ENCODE data around the gene C11orf86.
"Not testable (repeated sequence)": the region's sequence is repeated elsewhere in the genome, so short reads cannot be mapped to it uniquely, and the experiment has no call there.

The C11orf86 gene

GRCh38 chr11:66978229-66978628 is 3.1 kb downstream of the C11orf86 start:
- H3K27ac ChIP-seq (ENCODE audit: low read depth, low read length) = no peak overlapping the region

GRCh38 chr11:66978717-66979116 is 3.6 kb downstream of the C11orf86 start:
- Histone ChIP-seq H3K4me1 (ENCODE audit: control insufficient read depth, insufficient read depth, low read length, unreplicated experiment) (peaks cover 27% of the 10 kb centered on the region), H3K79me2 (ENCODE audit: control insufficient read depth, insufficient read depth, low read length, unreplicated experiment) (no peaks in the 10 kb centered on the region), H3K4me3 (ENCODE audit: low read depth, low read length) (no peak overlapping the region), H2AFZ (ENCODE audit: low read length, unreplicated experiment) (no peak overlapping the region), H3K36me3 (ENCODE audit: insufficient read depth, low read length) (peaks cover 3% of the 10 kb centered on the region; the same call in 1 of the 2 replicates), H3K27me3 (ENCODE audit: insufficient read depth, low read length) (no peaks in the 10 kb centered on the region), H3K27ac (ENCODE audit: low read depth, low read length) (no peak overlapping the region)

More at GRCh38 chr11:66978229-66978628, 3.1 kb downstream of the C11orf86 start:
- Histone ChIP-seq H3K4me3 (ENCODE audit: low read depth, low read length) (no peak overlapping the region), H2AFZ (ENCODE audit: low read length, unreplicated experiment) (no peak overlapping the region), H3K36me3 (ENCODE audit: insufficient read depth, low read length) (peaks cover 3% of the 10 kb centered on the region; the same call in 1 of the 2 replicates), H3K79me2 (ENCODE audit: control insufficient read depth, insufficient read depth, low read length, unreplicated experiment) (no peaks in the 10 kb centered on the region), H3K27me3 (ENCODE audit: insufficient read depth, low read length) (no peaks in the 10 kb centered on the region), H3K4me1 (ENCODE audit: control insufficient read depth, insufficient read depth, low read length, unreplicated experiment) (peaks cover 22% of the 10 kb centered on the region)

GRCh38 chr11:66979336-66979980 is 4.4 kb downstream of the C11orf86 start:
- peaks cover 3% of the 10 kb centered on the region; the same call in 1 of the 2 replicates for H3K36me3 ChIP-seq (ENCODE audit: insufficient read depth, low read length)
- no peaks in the 10 kb centered on the region for H3K27me3 ChIP-seq (ENCODE audit: insufficient read depth, low read length)
- peaks cover 32% of the 10 kb centered on the region for H3K4me1 ChIP-seq (ENCODE audit: control insufficient read depth, insufficient read depth, low read length, unreplicated experiment)
- no peak overlapping the region for H3K27ac ChIP-seq (ENCODE audit: low read depth, low read length)
- H3K79me2 ChIP-seq (ENCODE audit: control insufficient read depth, insufficient read depth, low read length, unreplicated experiment) = no peaks in the 10 kb centered on the region
- H2AFZ ChIP-seq (ENCODE audit: low read length, unreplicated experiment) = no peak overlapping the region
- no peak overlapping the region for H3K4me3 ChIP-seq (ENCODE audit: low read depth, low read length)

GRCh38 chr11:66981976-66982578 is 7.0 kb downstream of the C11orf86 start:
- Histone ChIP-seq H3K79me2 (ENCODE audit: control insufficient read depth, insufficient read depth, low read length, unreplicated experiment) (no peaks in the 10 kb centered on the region), H2AFZ (ENCODE audit: low read length, unreplicated experiment) (no peak overlapping the region), H3K4me3 (ENCODE audit: low read depth, low read length) (no peak overlapping the region), H3K27me3 (ENCODE audit: insufficient read depth, low read length) (no peaks in the 10 kb centered on the region), H3K4me1 (ENCODE audit: control insufficient read depth, insufficient read depth, low read length, unreplicated experiment) (peaks cover 27% of the 10 kb centered on the region), H3K36me3 (ENCODE audit: insufficient read depth, low read length) (peaks cover 3% of the 10 kb centered on the region; the same call in 1 of the 2 replicates), H3K27ac (ENCODE audit: low read depth, low read length) (no peak overlapping the region)

- peaks cover 27% of the 10 kb centered on the region for H3K4me1 ChIP-seq (ENCODE audit: control insufficient read depth, insufficient read depth, low read length, unreplicated experiment)
- no peaks in the 10 kb centered on the region for H3K27me3 ChIP-seq (ENCODE audit: insufficient read depth, low read length)
- no peaks in the 10 kb centered on the region for H3K79me2 ChIP-seq (ENCODE audit: control insufficient read depth, insufficient read depth, low read length, unreplicated experiment)
- H3K4me3 ChIP-seq (ENCODE audit: low read depth, low read length) = no peak overlapping the region
- H2AFZ ChIP-seq (ENCODE audit: low read length, unreplicated experiment) = no peak overlapping the region
- no peak overlapping the region for H3K27ac ChIP-seq (ENCODE audit: low read depth, low read length)
- peaks cover 3% of the 10 kb centered on the region; the same call in 1 of the 2 replicates for H3K36me3 ChIP-seq (ENCODE audit: insufficient read depth, low read length)
These were observed 8.3 kb downstream of the C11orf86 start for GRCh38 chr11:66983275-66983924.

GRCh38 chr11:66985508-66986177 is 10.5 kb downstream of the C11orf86 start:
- no peaks in the 10 kb centered on the region for H3K79me2 ChIP-seq (ENCODE audit: control insufficient read depth, insufficient read depth, low read length, unreplicated experiment)
- H3K27ac ChIP-seq (ENCODE audit: low read depth, low read length) = no peak overlapping the region
- H3K4me3 ChIP-seq (ENCODE audit: low read depth, low read length) = no peak overlapping the region
- H2AFZ ChIP-seq (ENCODE audit: low read length, unreplicated experiment) = no peak overlapping the region
- H3K27me3 ChIP-seq (ENCODE audit: insufficient read depth, low read length) = no peaks in the 10 kb centered on the region
- peaks cover 27% of the 10 kb centered on the region for H3K4me1 ChIP-seq (ENCODE audit: control insufficient read depth, insufficient read depth, low read length, unreplicated experiment)
- H3K36me3 ChIP-seq (ENCODE audit: insufficient read depth, low read length) = no peaks in the 10 kb centered on the region

- H3K4me3 ChIP-seq (ENCODE audit: low read depth, low read length) = no peak overlapping the region
- H3K36me3 ChIP-seq (ENCODE audit: insufficient read depth, low read length) = no peaks in the 10 kb centered on the region
- H2AFZ ChIP-seq (ENCODE audit: low read length, unreplicated experiment) = no peak overlapping the region
- H3K79me2 ChIP-seq (ENCODE audit: control insufficient read depth, insufficient read depth, low read length, unreplicated experiment) = no peaks in the 10 kb centered on the region
- H3K4me1 ChIP-seq (ENCODE audit: control insufficient read depth, insufficient read depth, low read length, unreplicated experiment) = peaks cover 26% of the 10 kb centered on the region
- no peak overlapping the region for H3K27ac ChIP-seq (ENCODE audit: low read depth, low read length)
- H3K27me3 ChIP-seq (ENCODE audit: insufficient read depth, low read length) = no peaks in the 10 kb centered on the region
These were observed 11.1 kb downstream of the C11orf86 start for GRCh38 chr11:66986178-66986545.

- peaks cover 20% of the 10 kb centered on the region for H3K4me1 ChIP-seq (ENCODE audit: control insufficient read depth, insufficient read depth, low read length, unreplicated experiment)
- H3K27ac ChIP-seq (ENCODE audit: low read depth, low read length) = no peak overlapping the region
- no peaks in the 10 kb centered on the region for H3K79me2 ChIP-seq (ENCODE audit: control insufficient read depth, insufficient read depth, low read length, unreplicated experiment)
- no peaks in the 10 kb centered on the region for H3K27me3 ChIP-seq (ENCODE audit: insufficient read depth, low read length)
- no peak overlapping the region for H2AFZ ChIP-seq (ENCODE audit: low read length, unreplicated experiment)
- H3K36me3 ChIP-seq (ENCODE audit: insufficient read depth, low read length) = no peaks in the 10 kb centered on the region
- no peak overlapping the region for H3K4me3 ChIP-seq (ENCODE audit: low read depth, low read length)
These were observed 12.1 kb downstream of the C11orf86 start for GRCh38 chr11:66987158-66987620.

- Histone ChIP-seq H3K27me3 (ENCODE audit: insufficient read depth, low read length) (no peaks in the 10 kb centered on the region), H3K4me3 (ENCODE audit: low read depth, low read length) (no peak overlapping the region), H3K36me3 (ENCODE audit: insufficient read depth, low read length) (no peaks in the 10 kb centered on the region), H3K27ac (ENCODE audit: low read depth, low read length) (no peak overlapping the region), H3K4me1 (ENCODE audit: control insufficient read depth, insufficient read depth, low read length, unreplicated experiment) (peaks cover 16% of the 10 kb centered on the region), H3K79me2 (ENCODE audit: control insufficient read depth, insufficient read depth, low read length, unreplicated experiment) (no peaks in the 10 kb centered on the region), H2AFZ (ENCODE audit: low read length, unreplicated experiment) (no peak overlapping the region)
These were observed 13.0 kb downstream of the C11orf86 start for GRCh38 chr11:66987924-66988637.

GRCh38 chr11:66988741-66989140 is 13.6 kb downstream of the C11orf86 start:
- not testable (repeated sequence) for H3K36me3 ChIP-seq (ENCODE audit: insufficient read depth, low read length); H3K4me3 ChIP-seq (ENCODE audit: low read depth, low read length); H2AFZ ChIP-seq (ENCODE audit: low read length, unreplicated experiment); H3K27ac ChIP-seq (ENCODE audit: low read depth, low read length); H3K27me3 ChIP-seq (ENCODE audit: insufficient read depth, low read length); H3K79me2 ChIP-seq (ENCODE audit: control insufficient read depth, insufficient read depth, low read length, unreplicated experiment)
- peaks cover 11% of the 10 kb centered on the region for H3K4me1 ChIP-seq (ENCODE audit: control insufficient read depth, insufficient read depth, low read length, unreplicated experiment)

All from ACC112 (cell line).